Measurements from ENCODE around the gene TMEM45B. TPM values are rescaled to one million over a fixed set of nuclear protein-coding genes. Genes with fewer than 3 reads are reported as not detected.
"Not testable (repeated sequence)": the region's sequence is repeated elsewhere in the genome, so short reads cannot be mapped to it uniquely, and the experiment has no call there.

The TMEM45B gene
- polyA plus RNA-seq, 2 of the 4 experiments (the other 2 are of a cell fraction): 0.44 TPM; not detected in 1

GRCh38 chr11:129779342-129779741 lies 36.3 kb upstream of the TMEM45B start:
- Histone ChIP-seq H3K4me1 (no peaks in the 10 kb centered on the region), H3K9me3 (no peaks in the 10 kb centered on the region), H3K27ac (no peak overlapping the region), H3K4me3 (no peak overlapping the region), H3K4me2 (no peak overlapping the region)
- WGBS (ENCODE audit: missing lambda C conversion rate): 54% methylated on average over 3 of the region's 3 CpGs
- POLR2A ChIA-PET: no interaction called here
- CTCF ChIA-PET: interaction anchor here (0.8 to 1.4 kb wide), 3 partner anchors 11 to 19 kb away, joined by 3 to 5 read pairs (median 3); no protein-coding TSS in a partner anchor
- DNase-seq (ENCODE audit: low read depth in 1 of 2, low spot score in 1 of 2) (no peak), ATAC-seq (no peak), FAIRE-seq (no peak)
- no peak for TF ChIP-seq HDAC2 (IDR thresholded peaks at IDR 0.05)
- TF ChIP-seq MAFK (IDR thresholded peaks at IDR 0.05; ENCODE audit: partially characterized antibody): no peak
- no peak for TF ChIP-seq BHLHE40 (IDR thresholded peaks at IDR 0.05; ENCODE audit: low read depth, low read length)
- TF ChIP-seq EHF (CRISPR knock-in tag; IDR thresholded peaks at IDR 0.05): no peak
- no peak for TF ChIP-seq ESRRA (IDR thresholded peaks at IDR 0.05; ENCODE audit: borderline replicate concordance, low read length)
- TF ChIP-seq MYC (IDR thresholded peaks at IDR 0.05; ENCODE audit: borderline replicate concordance, low read length): no peak

- no peak overlapping the region for H3K4me3 ChIP-seq
- H3K4me1 ChIP-seq: no peaks in the 10 kb centered on the region
- POLR2A ChIA-PET: no interaction called here
- TF ChIP-seq SMC3 (IDR thresholded peaks at IDR 0.05) (peak; percentile 41; the same call in 2 of the 3 replicates), RAD21 (conservative IDR thresholded peaks at IDR 0.05 in 1 of 2, IDR thresholded peaks at IDR 0.05 in 1 of 2) (peak; percentile 67 to 69), JUN (IDR thresholded peaks at IDR 0.05) (no peak), FOSL2 (IDR thresholded peaks at IDR 0.05) (no peak), FOSL2 (CRISPR knock-in tag; IDR thresholded peaks at IDR 0.05) (no peak)
- TF ChIP-seq, protein P1, sequence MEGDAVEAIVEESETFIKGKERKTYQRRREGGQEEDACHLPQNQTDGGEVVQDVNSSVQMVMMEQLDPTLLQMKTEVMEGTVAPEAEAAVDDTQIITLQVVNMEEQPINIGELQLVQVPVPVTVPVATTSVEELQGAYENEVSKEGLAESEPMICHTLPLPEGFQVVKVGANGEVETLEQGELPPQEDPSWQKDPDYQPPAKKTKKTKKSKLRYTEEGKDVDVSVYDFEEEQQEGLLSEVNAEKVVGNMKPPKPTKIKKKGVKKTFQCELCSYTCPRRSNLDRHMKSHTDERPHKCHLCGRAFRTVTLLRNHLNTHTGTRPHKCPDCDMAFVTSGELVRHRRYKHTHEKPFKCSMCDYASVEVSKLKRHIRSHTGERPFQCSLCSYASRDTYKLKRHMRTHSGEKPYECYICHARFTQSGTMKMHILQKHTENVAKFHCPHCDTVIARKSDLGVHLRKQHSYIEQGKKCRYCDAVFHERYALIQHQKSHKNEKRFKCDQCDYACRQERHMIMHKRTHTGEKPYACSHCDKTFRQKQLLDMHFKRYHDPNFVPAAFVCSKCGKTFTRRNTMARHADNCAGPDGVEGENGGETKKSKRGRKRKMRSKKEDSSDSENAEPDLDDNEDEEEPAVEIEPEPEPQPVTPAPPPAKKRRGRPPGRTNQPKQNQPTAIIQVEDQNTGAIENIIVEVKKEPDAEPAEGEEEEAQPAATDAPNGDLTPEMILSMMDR (IDR thresholded peaks at IDR 0.05): peak; percentile 55
- TF ChIP-seq, protein P2, sequence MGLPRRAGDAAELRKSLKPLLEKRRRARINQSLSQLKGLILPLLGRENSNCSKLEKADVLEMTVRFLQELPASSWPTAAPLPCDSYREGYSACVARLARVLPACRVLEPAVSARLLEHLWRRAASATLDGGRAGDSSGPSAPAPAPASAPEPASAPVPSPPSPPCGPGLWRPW (IDR thresholded peaks at IDR 0.05): no peak
- 36% methylated on average over 3 of the region's 3 CpGs for WGBS (ENCODE audit: missing lambda C conversion rate)
- FAIRE-seq: no peak
- ATAC-seq: peak; percentile 52 to 64; a peak in 2 of 6 replicates
- no peak overlapping the region for H3K4me2 ChIP-seq
- CTCF ChIA-PET: interaction anchor here (0.8 to 3.4 kb wide), 19 partner anchors 9 to 371 kb away, joined by 3 to 17 read pairs (median 4); partner anchors contain the start of gene NFRKB
- peak in 1 of 2 experiments; percentile 8 for DNase-seq (ENCODE audit: low read depth in 1 of 2, low spot score in 1 of 2)
- no peak overlapping the region for H3K27ac ChIP-seq
- H3K9me3 ChIP-seq: no peaks in the 10 kb centered on the region
These were observed 30.1 kb upstream of the TMEM45B start for GRCh38 chr11:129785383-129786111.

GRCh38 chr11:129786112-129786416 lies 29.6 kb upstream of the TMEM45B start:
- FAIRE-seq; H3K4me2 ChIP-seq; H3K27ac ChIP-seq; H3K4me3 ChIP-seq; H3K4me1 ChIP-seq; POLR2A ChIA-PET; ATAC-seq; DNase-seq (ENCODE audit: low read depth in 1 of 2, low spot score in 1 of 2); H3K9me3 ChIP-seq: not testable (repeated sequence)
- 97% methylated on average over 2 of the region's 2 CpGs for WGBS (ENCODE audit: missing lambda C conversion rate)
- CTCF ChIA-PET: interaction anchor here (0.8 to 3.4 kb wide), 17 partner anchors 9 to 371 kb away, joined by 3 to 17 read pairs (median 4); partner anchors contain the start of gene NFRKB

GRCh38 chr11:129787532-129788155 lies 28.0 kb upstream of the TMEM45B start:
- no peak for TF ChIP-seq SMC3 (IDR thresholded peaks at IDR 0.05)
- no peak for TF ChIP-seq RAD21 (conservative IDR thresholded peaks at IDR 0.05 in 1 of 2, IDR thresholded peaks at IDR 0.05 in 1 of 2)
- no peak for TF ChIP-seq CBX8 (IDR thresholded peaks at IDR 0.05)
- no peak for TF ChIP-seq NFE2L2 (conservative IDR thresholded peaks at IDR 0.05; ENCODE audit: low read length)
- TF ChIP-seq RNF2 (IDR thresholded peaks at IDR 0.05; ENCODE audit: borderline replicate concordance, low read depth): no peak
- no peak for TF ChIP-seq KDM5A (IDR thresholded peaks at IDR 0.05)
- TF ChIP-seq, protein P3, sequence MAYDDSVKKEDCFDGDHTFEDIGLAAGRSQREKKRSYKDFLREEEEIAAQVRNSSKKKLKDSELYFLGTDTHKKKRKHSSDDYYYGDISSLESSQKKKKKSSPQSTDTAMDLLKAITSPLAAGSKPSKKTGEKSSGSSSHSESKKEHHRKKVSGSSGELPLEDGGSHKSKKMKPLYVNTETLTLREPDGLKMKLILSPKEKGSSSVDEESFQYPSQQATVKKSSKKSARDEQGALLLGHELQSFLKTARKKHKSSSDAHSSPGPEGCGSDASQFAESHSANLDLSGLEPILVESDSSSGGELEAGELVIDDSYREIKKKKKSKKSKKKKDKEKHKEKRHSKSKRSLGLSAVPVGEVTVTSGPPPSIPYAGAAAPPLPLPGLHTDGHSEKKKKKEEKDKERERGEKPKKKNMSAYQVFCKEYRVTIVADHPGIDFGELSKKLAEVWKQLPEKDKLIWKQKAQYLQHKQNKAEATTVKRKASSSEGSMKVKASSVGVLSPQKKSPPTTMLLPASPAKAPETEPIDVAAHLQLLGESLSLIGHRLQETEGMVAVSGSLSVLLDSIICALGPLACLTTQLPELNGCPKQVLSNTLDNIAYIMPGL (CRISPR knock-in tag; IDR thresholded peaks at IDR 0.05; ENCODE audit: borderline replicate concordance): no peak
- no peak for TF ChIP-seq FOSL2 (IDR thresholded peaks at IDR 0.05)
- TF ChIP-seq FOSL2 (CRISPR knock-in tag; IDR thresholded peaks at IDR 0.05): no peak
- TF ChIP-seq NR3C1 (IDR thresholded peaks at IDR 0.05): no peak
- no peak for TF ChIP-seq GATA3 (IDR thresholded peaks at IDR 0.05; ENCODE audit: borderline replicate concordance)
- TF ChIP-seq MAFK (IDR thresholded peaks at IDR 0.05; ENCODE audit: partially characterized antibody): no peak
- TF ChIP-seq ELK1 (IDR thresholded peaks at IDR 0.05; ENCODE audit: low read depth, low read length): no peak
- TF ChIP-seq EP300 (IDR thresholded peaks at IDR 0.05): no peak
- H3K27ac ChIP-seq: no peak overlapping the region
- no peak for DNase-seq (ENCODE audit: low read depth in 1 of 2, low spot score in 1 of 2)
- H3K4me2 ChIP-seq: no peak overlapping the region
- 67% methylated on average over 2 of the region's 2 CpGs for WGBS (ENCODE audit: missing lambda C conversion rate)
- no peaks in the 10 kb centered on the region for H3K4me1 ChIP-seq
- H3K4me3 ChIP-seq: no peak overlapping the region
- FAIRE-seq: no peak
- no peaks in the 10 kb centered on the region for H3K9me3 ChIP-seq
- no peak for ATAC-seq
- POLR2A ChIA-PET: interaction anchor here (0.8 kb wide), 1 partner anchor 29 kb away, joined by 8 read pairs; no protein-coding TSS in a partner anchor
- CTCF ChIA-PET: interaction anchor here (0.5 kb wide), 1 partner anchor 121 kb away, joined by 3 read pairs; no protein-coding TSS in a partner anchor
